Activated CD8-positive, alpha-beta memory T cell treated with anti-CD3 and anti-CD28 coated beads, Interleukin-2, amount 50 U/mL, for 4 hours (primary cell): Measurements from ENCODE around the gene MYLK4.

Experiments
- DNase-seq: peaks from one replicate; pipeline ENCODE4 v3.0.0-alpha.2; 2020

The MYLK4 gene

GRCh38 chr6:2655844-2656433 is 94.8 kb downstream of the MYLK4 start:
- DNase-seq, result no peak

GRCh38 chr6:2653369-2654032 is 97.2 kb downstream of the MYLK4 start:
- no peak for DNase-seq

- DNase-seq, result no peak
Observed at GRCh38 chr6:2652611-2653010, 98.1 kb downstream of the MYLK4 start.

- no peak for DNase-seq
Observed at GRCh38 chr6:2651961-2652360, 98.8 kb downstream of the MYLK4 start.

- DNase-seq, result no peak
Observed at GRCh38 chr6:2651536-2651935, 99.2 kb downstream of the MYLK4 start.

- DNase-seq, result no peak
Observed at GRCh38 chr6:2646346-2646745, 104.4 kb downstream of the MYLK4 start.

GRCh38 chr6:2643935-2644539 is 106.7 kb downstream of the MYLK4 start:
- no peak for DNase-seq

- DNase-seq, result no peak
Observed at GRCh38 chr6:2643130-2643529, 107.6 kb downstream of the MYLK4 start.

GRCh38 chr6:2641044-2641725 is 109.5 kb downstream of the MYLK4 start:
- DNase-seq, result no peak

- DNase-seq, result no peak
Observed at GRCh38 chr6:2640551-2640950, 110.2 kb downstream of the MYLK4 start.

GRCh38 chr6:2639896-2640295 is 110.8 kb downstream of the MYLK4 start:
- no peak for DNase-seq

GRCh38 chr6:2639167-2639566 is 111.6 kb downstream of the MYLK4 start:
- no peak for DNase-seq

- DNase-seq, result no peak
Observed at GRCh38 chr6:2636672-2637071, 114.0 kb downstream of the MYLK4 start.

- no peak for DNase-seq
Observed at GRCh38 chr6:2635911-2636310, 114.8 kb downstream of the MYLK4 start.

- DNase-seq, result peak; percentile 84
Observed at GRCh38 chr6:2634139-2634964, 116.4 kb downstream of the MYLK4 start.

GRCh38 chr6:2633736-2634135 is 117.0 kb downstream of the MYLK4 start:
- no peak for DNase-seq

GRCh38 chr6:2632976-2633584 is 117.6 kb downstream of the MYLK4 start:
- no peak for DNase-seq

GRCh38 chr6:2632368-2632767 is 118.4 kb downstream of the MYLK4 start:
- DNase-seq, result no peak

GRCh38 chr6:2630891-2631571 is 119.7 kb downstream of the MYLK4 start:
- no peak for DNase-seq

- DNase-seq, result no peak
Observed at GRCh38 chr6:2630359-2630758, 120.4 kb downstream of the MYLK4 start.

- no peak for DNase-seq
Observed at GRCh38 chr6:2626401-2626800, 124.3 kb downstream of the MYLK4 start.

- no peak for DNase-seq
Observed at GRCh38 chr6:2625581-2625980, 125.1 kb downstream of the MYLK4 start.
